HCT116 (cell line): ENCODE measurements around the gene SMTNL2.
"Not testable (repeated sequence)": the region's sequence is repeated elsewhere in the genome, so short reads cannot be mapped to it uniquely, and the experiment has no call there.

Experiments used
- CTCF ChIP-seq, 3 experiments: fragments of 200-600 bp in 1 of 3; sonication (generic) in 1 of 3; IDR thresholded peaks in 2 of 3; conservative IDR thresholded peaks in 1 of 3; 2 replicates each; pipeline ENCODE4 v1.5.1; 2012 to 2017; ENCODE audit warnings: low read depth in 2 of 3, low read length in 2 of 3, antibody characterized with exemption in 1 of 3, borderline replicate concordance in 1 of 3, control low read depth in 1 of 3, mild to moderate bottlenecking in 1 of 3, mixed read lengths in 1 of 3, mixed run types in 1 of 3, moderate library complexity in 1 of 3; ENCODE audit not compliant: insufficient read depth in 1 of 3
- ELF1 ChIP-seq: IDR thresholded peaks from 2 replicates; pipeline ENCODE4 v1.6.1; 2012; ENCODE audit warnings: low read depth, borderline replicate concordance
- EZH2 ChIP-seq: fragments of 200-600 bp; sonication (generic); IDR thresholded peaks from 2 replicates; pipeline ENCODE4 v1.6.1; 2017; ENCODE audit warnings: antibody characterized with exemption, mixed run types
- POLR2A ChIP-seq: IDR thresholded peaks from 2 replicates; pipeline ENCODE4 v1.7.0; 2011; ENCODE audit warnings: borderline replicate concordance; ENCODE audit not compliant: insufficient read depth, insufficient read length; ENCODE audit errors: extremely low read depth
- REST ChIP-seq: IDR thresholded peaks from 2 replicates; pipeline ENCODE4 v1.6.1; 2012; ENCODE audit warnings: low read depth
- ZNF274 ChIP-seq: fragments of 200-500 bp; sonication (Bioruptor generic); IDR thresholded peaks from 2 replicates; pipeline ENCODE4 v1.6.1; 2014; ENCODE audit warnings: mild to moderate bottlenecking, low read depth, low read length, inconsistent platforms
- TF ChIP-seq, protein P1 (sequence below): IDR thresholded peaks from 2 replicates; pipeline ENCODE4 v1.6.1; 2011; ENCODE audit warnings: mild to moderate bottlenecking, low read length, moderate library complexity; ENCODE audit not compliant: insufficient replicate concordance; ENCODE audit errors: extremely low read depth

DNA sequence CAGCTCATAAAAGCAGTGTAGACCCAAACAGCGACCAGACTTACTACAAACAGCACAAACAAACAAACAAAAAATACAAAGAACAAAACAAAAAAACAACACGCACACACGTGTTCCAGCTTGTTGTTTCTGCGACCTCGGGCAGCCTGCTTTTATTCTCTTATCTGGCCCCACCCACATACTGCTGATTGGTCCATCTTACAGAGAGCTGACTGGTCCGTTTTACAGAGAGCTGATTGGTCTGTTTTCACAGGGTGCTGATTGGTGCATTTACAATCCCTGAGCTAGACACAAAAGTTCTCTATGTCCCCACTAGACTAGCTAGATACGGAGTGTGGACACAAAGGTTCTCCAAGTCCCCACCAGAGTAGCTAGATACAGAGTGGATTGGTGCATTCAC, 71.6 kb downstream of the SMTNL2 start:
- not testable (repeated sequence) for TF ChIP-seq REST; POLR2A; ELF1; CTCF (IDR thresholded peaks at IDR 0.05 in 2 of 3, conservative IDR thresholded peaks at IDR 0.05 in 1 of 3; ENCODE audit: borderline replicate concordance in 1 of 3, insufficient read depth in 1 of 3, low read depth in 2 of 3, low read length in 2 of 3); ZNF274; EZH2
- TF ChIP-seq, protein P1, sequence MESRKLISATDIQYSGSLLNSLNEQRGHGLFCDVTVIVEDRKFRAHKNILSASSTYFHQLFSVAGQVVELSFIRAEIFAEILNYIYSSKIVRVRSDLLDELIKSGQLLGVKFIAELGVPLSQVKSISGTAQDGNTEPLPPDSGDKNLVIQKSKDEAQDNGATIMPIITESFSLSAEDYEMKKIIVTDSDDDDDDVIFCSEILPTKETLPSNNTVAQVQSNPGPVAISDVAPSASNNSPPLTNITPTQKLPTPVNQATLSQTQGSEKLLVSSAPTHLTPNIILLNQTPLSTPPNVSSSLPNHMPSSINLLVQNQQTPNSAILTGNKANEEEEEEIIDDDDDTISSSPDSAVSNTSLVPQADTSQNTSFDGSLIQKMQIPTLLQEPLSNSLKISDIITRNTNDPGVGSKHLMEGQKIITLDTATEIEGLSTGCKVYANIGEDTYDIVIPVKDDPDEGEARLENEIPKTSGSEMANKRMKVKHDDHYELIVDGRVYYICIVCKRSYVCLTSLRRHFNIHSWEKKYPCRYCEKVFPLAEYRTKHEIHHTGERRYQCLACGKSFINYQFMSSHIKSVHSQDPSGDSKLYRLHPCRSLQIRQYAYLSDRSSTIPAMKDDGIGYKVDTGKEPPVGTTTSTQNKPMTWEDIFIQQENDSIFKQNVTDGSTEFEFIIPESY, result not testable (repeated sequence)
